ENCODE data around the gene ZNF83.
"Not testable (repeated sequence)": the region's sequence is repeated elsewhere in the genome, so short reads cannot be mapped to it uniquely, and the experiment has no call there.

Gene ZNF83

GRCh38 chr19:52638601-52639000 is 446 bp upstream of the ZNF83 start:
- DNase-seq, result no peak

DNA sequence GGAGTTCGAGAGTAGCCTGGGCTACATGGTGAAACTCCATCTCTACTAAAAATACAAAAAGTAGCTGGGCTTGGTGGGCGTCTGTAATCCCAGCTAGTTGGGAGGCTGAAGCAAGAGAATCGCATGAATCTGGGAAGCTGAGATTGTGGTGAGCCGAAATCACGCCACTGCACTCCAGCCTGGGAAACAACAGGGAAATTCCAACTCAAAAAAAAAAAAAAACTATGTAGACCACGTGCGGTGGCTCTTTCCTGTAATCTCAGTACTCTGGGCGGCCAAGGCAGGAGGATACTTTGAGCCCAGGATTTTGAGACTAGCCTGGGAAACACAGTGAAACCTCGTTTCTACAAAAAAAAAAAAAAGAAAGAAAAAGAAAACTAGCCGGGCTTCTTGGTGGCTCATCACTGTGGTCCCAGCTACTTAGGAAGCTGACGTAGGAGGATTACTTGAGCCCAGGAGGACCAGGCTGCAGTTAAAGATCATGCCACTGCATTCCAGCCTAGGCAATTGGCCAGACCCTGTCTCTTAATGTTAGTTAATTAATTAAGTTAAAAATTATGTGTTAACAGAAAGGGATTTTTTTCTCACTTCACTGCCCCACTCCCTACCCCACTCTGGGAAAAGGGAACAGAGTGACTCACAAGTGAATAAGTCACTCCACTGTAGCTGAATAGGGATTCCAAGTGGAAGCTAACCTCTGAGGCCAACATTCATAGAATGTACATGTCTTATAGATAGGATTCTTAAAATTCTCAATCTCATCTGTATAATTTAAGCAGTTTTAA is 2.2 kb downstream of the ZNF83 start:
- no peak for DNase-seq

DNA sequence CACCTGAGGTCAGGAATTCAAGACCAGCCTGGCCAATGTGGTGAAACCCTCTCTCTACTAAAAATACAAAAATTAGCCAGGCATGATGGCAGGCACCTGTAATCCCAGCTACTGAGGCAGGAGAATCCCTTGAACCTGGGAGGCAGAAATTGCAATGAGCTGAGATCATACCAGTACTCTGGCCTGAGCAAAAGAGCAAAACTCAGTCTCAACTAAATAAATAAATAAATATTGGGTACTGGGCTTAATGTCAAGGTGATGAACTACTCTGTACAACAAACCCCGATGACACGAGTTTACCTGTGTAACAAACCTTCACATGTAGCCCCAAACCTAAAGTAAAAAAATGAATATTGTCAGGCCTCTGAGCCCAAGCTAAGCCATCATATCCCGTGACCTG is 10.7 kb downstream of the ZNF83 start:
- not testable (repeated sequence) for DNase-seq

DNA sequence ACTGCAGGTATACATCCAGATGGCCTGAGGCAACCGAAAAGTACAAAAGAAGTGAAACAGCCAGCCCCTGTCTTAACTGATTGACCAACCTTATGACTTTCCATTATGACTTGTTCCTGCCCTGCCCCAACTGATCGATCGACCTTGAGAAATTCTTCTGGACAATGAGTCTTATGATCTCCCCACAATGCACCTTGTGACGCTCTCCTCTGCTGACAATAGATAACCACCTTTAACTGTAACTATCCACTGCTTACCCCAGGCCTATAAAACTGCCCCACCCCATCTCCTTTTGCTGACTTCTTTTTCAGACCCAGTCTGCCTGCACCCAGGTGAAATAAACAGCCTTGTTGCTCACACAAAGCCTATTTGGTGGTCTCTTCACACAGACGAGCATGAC is 11.2 kb downstream of the ZNF83 start:
- no peak for DNase-seq

DNA sequence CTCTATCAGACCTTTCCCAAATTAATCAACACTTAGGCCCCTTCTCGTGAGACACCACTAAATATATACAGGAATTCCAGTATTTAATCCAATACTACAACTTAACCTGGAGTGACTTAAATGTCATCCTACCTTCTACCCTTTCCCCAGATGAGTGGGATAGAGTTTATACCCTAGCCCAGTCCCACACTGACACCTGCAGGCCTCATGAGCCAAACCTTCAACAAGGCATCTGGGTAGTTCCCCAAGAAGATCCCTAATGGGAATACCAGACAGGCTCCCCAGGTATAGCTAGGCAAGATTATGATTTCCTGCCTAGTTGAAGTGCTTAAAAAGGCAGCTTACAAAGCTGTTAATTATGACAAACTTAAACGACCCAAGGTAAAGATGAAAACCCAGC is 15.9 kb downstream of the ZNF83 start:
- DNase-seq, result no peak

DNA sequence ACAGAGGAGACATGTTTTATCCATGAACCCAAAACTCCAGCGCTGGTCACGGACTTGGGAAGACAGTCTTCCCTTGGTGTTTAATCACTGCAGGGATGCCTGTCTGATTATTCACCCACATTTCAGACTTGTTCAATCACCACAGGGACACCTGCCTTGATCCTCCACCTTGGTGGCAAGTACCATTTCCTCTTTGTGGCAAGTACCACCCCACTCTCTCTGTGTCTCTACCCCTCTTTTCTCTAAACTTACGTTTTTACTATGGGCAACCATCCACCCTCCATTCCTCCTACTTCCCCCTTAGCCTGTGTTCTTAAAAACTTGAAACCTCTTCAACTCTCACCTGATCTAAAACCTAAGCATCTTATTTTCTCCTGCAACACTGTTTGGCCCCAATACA is 16.8 kb downstream of the ZNF83 start:
- DNase-seq, result no peak

DNA sequence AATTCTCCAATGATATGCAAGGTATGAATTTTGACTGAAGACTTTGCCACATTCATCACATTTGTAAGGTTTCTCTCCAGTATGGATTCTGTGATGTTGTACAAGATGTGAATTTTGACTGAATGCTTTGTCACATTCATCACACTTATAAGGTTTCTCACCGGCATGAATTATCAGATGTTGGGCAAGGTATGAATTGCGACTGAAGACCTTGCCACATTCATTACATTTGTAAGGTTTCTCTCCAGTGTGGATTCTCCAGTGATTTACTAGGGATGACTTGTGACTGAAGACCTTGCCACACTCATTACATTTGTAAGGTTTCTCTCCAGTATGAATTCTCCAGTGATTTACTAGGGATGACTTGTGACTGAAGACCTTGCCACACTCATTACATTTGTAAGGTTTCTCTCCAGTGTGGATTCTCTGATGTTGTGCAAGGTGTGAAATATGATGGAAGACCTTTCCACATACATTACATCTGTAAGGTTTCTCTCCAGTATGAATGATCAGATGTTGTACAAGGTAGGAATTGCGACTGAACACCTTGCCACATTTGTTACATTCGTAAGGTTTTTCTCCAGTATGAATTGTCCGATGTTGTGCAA is 24.8 kb downstream of the ZNF83 start:
- no peak for DNase-seq

GRCh38 chr19:52603558-52604207 is 34.5 kb downstream of the ZNF83 start:
- DNase-seq, result no peak

DNA sequence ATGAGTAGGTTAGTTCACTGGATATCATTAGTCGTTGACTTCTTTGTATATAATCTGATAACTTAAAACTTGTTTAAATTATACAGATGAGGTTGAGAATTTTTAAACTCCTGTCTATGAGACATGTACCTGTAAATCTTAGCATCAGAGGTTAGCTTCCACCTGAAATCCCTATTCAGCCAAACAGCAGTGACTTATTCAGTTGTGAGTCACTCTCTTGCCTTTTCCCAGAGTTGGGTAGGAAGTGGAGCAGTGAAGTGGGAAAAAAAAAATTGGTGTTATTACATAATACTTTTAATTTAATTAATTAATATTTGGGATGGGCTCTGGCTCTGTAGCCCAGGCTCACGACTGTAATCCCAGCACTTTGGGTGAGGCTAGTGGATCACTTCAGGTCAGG is 35.2 kb downstream of the ZNF83 start:
- no peak for DNase-seq

GRCh38 chr19:52601974-52602366 is 36.2 kb downstream of the ZNF83 start:
- DNase-seq, result not testable (repeated sequence)

DNA sequence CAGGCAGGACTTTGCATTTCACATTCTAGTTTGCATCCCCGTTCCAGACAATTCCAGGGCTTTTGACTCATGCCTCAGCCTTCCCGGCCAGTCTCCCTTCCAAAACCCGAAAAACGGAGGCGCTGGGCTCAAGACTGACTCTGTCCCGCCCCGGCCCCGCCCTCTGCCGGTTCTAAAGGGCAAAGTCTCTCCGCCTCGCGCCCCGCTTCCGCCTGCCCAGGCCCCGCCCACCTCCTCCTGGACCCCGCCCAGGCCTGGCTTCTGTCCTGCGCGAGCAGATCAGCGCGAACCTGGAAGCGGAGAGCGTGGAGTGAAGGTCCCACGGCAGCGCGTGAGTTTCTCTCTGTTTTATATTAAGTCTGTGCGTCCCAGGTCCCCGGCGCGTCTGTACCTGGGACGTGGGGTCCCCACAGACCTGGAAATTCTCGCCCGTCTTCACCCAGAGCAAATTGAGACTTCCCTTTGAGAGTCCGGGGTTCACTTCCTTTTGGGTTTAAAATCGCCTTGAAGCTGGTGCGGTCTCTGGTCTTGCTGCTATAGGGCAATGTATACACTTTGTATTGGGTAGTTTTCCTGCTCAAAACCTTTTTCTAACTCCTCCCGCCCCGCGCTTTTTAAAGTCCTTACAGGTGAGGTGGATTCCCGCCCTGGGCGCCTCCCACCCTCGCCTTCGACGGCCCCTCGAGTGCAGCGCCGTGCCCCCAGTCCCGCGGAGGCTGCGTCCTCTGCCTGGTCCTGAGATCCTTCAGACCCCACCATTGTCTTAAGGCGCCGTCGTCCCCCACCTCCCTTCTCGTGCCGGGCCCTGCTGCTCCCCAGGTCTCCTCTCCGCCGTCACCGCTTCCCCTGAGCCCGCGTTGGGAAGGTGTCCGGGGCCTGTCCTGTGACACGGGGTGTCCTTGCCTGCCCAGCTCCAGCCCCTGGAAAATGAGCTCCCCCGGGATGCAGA is 36.9 kb downstream of the ZNF83 start:
- DNase-seq, result peak; percentile 88 to 93

DNA sequence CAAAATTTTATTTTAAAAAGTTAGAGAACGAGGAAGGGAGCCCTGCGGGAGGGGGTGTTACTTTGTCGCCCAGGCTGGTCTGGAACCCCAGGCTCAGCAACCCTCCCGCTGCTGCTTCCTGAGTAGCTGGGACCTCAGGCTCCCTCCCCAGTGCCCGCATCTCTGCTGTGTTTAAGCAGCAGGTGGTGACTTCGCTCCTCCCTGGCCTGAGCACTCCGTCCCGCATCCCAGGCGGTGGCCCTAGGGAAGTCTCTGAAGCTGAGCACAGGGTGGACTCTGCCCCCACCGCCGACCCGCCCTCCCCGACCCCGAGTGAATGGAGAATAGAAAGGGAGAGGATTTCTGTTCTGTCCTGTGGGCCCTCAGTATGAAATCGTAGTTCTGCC is 37.5 kb downstream of the ZNF83 start:
- no peak for DNase-seq

- DNase-seq, result no peak
Observed at GRCh38 chr19:52599241-52599640, 38.9 kb downstream of the ZNF83 start.

GRCh38 chr19:52593441-52593840 is 44.7 kb downstream of the ZNF83 start:
- not testable (repeated sequence) for DNase-seq

DNA sequence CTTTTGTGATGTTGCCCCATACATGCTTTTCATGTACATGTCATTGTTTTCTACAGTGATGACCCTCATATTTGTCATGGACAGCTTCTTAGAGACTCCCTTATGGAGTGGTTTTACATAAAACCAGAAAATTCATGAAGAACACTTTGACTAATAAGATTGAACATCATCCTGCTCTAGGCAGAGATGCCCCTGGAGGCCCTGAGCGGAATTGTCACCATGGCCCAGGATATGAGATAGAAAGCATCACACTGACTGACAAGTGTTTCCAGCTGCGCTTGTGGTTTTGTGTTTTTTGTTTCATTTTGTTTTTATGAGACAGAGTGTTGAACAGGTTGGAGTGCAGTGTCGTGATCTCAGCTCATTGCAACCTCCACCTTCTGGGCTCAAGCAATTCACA is 45.9 kb downstream of the ZNF83 start:
- no peak for DNase-seq

DNA sequence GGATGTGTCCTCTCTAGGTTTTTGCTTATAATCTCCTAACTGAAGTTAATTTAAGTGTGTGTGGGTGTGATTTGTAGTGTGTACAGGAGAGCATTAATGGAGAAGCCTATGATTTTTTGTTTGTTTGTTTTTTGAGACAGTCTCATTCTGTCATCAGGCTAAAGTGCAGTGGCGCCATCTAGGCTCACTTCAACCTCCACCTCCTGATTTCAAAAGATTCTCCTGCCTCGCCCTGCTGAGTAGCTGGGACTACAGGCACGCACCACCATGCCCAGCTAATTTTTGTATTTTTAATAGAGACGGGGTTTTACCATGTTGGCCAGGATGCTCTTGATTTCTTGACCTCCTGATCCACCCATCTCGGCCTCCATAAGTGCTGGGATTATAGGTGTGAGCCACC is 47.4 kb downstream of the ZNF83 start:
- peak in 1 of 2 donors; percentile 20 for DNase-seq

- DNase-seq, result no peak
Observed at GRCh38 chr19:52585604-52586003, 52.6 kb downstream of the ZNF83 start.

- no peak for DNase-seq
Observed at GRCh38 chr19:52584736-52585440, 53.3 kb downstream of the ZNF83 start.

GRCh38 chr19:52570000-52570861 is 67.9 kb downstream of the ZNF83 start, which contains the start of gene ZNF701:
ZNF701 (plus strand) TSS chr19:52570287; CDS start chr19:52574148, 3,861 bp downstream.
- DNase-seq, result peak; percentile 94 to 96

GRCh38 chr19:52569638-52569999 is 68.5 kb downstream of the ZNF83 start:
- DNase-seq, result not testable (repeated sequence)

- no peak for DNase-seq
Observed at GRCh38 chr19:52567921-52568320, 70.2 kb downstream of the ZNF83 start.

All from CD4-positive, alpha-beta T cell treated with Interferon alpha-2 for 1 hour (primary cell).